Neural progenitor cell (in vitro differentiated cells): ENCODE data around the gene SMPD1.

Experiments used
- EZH2 ChIP-seq: fragments of 200-600 bp; sonication (generic); IDR thresholded peaks from 2 replicates; pipeline ENCODE4 v1.6.1; 2017; ENCODE audit warnings: antibody characterized with exemption, mild to moderate bottlenecking, moderate library complexity
- TF ChIP-seq, protein P1 (sequence below): fragments of 200-600 bp; sonication (generic); IDR thresholded peaks from 2 replicates; pipeline ENCODE4 v1.5.1; 2017; ENCODE audit warnings: antibody characterized with exemption, mild to moderate bottlenecking

DNA sequence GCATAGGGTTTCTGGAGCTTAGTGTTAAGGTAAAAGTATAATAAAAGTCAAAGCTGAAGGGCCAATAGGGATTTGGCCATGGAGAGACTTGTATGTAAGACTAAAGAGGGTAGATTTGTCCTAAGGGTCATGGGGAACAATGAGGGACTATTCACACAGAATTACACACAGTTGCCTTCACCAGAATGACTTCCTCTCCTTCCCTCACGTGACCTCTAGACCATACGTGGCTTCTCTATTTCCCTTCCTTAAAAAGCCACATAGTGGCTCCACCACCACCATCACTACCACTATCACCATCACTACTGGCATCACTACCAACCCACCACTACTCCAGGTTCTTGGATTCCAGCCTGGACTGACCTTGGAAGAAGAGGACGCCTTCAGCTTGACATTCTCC, 47.7 kb downstream of the SMPD1 start:
- TF ChIP-seq, protein P1, sequence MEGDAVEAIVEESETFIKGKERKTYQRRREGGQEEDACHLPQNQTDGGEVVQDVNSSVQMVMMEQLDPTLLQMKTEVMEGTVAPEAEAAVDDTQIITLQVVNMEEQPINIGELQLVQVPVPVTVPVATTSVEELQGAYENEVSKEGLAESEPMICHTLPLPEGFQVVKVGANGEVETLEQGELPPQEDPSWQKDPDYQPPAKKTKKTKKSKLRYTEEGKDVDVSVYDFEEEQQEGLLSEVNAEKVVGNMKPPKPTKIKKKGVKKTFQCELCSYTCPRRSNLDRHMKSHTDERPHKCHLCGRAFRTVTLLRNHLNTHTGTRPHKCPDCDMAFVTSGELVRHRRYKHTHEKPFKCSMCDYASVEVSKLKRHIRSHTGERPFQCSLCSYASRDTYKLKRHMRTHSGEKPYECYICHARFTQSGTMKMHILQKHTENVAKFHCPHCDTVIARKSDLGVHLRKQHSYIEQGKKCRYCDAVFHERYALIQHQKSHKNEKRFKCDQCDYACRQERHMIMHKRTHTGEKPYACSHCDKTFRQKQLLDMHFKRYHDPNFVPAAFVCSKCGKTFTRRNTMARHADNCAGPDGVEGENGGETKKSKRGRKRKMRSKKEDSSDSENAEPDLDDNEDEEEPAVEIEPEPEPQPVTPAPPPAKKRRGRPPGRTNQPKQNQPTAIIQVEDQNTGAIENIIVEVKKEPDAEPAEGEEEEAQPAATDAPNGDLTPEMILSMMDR: no peak
- no peak for TF ChIP-seq EZH2
